ENCODE measurements around the gene TMEM117. TPM values are rescaled to one million over a fixed set of nuclear protein-coding genes. Genes with fewer than 3 reads are reported as not detected.

The TMEM117 gene
- total RNA-seq, 1 donor: 22.4 TPM

GRCh38 chr12:43891856-43892574 is 56.1 kb downstream of the TMEM117 start:
- no peaks in the 10 kb centered on the region for H3K27me3 ChIP-seq (ENCODE audit: insufficient read depth, low read length)
- no peaks in the 10 kb centered on the region for H3K79me2 ChIP-seq (ENCODE audit: insufficient read depth, low read length)
- H3K27ac ChIP-seq (ENCODE audit: low read depth, low read length): no peak overlapping the region
- peaks cover 6% of the 10 kb centered on the region for H3K4me1 ChIP-seq (ENCODE audit: insufficient read depth, low read length)
- no peak overlapping the region for H2AFZ ChIP-seq (ENCODE audit: low read length)
- DNase-seq (ENCODE audit: insufficient read length, low spot score, missing footprints): no peak
- no peaks in the 10 kb centered on the region for H3K9me3 ChIP-seq (ENCODE audit: low read depth, low read length)
- H3K4me2 ChIP-seq (ENCODE audit: insufficient read depth, low read length): no peak overlapping the region
- H3K36me3 ChIP-seq (ENCODE audit: insufficient read depth, low read length): no peaks in the 10 kb centered on the region
- no peak overlapping the region for H3K4me3 ChIP-seq (ENCODE audit: insufficient read depth, low read length)
- no peaks in the 10 kb centered on the region for H4K20me1 ChIP-seq (ENCODE audit: insufficient read depth, low read length)
- no peak for TF ChIP-seq CTCF (IDR thresholded peaks at IDR 0.05; ENCODE audit: extremely low read depth, low read depth, low read length)

- Histone ChIP-seq H3K4me2 (ENCODE audit: insufficient read depth, low read length) (no peak overlapping the region), H3K36me3 (ENCODE audit: insufficient read depth, low read length) (no peaks in the 10 kb centered on the region), H3K27ac (ENCODE audit: low read depth, low read length) (no peak overlapping the region), H3K4me3 (ENCODE audit: insufficient read depth, low read length) (no peak overlapping the region), H2AFZ (ENCODE audit: low read length) (no peak overlapping the region), H3K4me1 (ENCODE audit: insufficient read depth, low read length) (peaks cover 6% of the 10 kb centered on the region), H3K27me3 (ENCODE audit: insufficient read depth, low read length) (no peaks in the 10 kb centered on the region), H3K9me3 (ENCODE audit: low read depth, low read length) (no peaks in the 10 kb centered on the region), H3K79me2 (ENCODE audit: insufficient read depth, low read length) (no peaks in the 10 kb centered on the region), H4K20me1 (ENCODE audit: insufficient read depth, low read length) (no peaks in the 10 kb centered on the region)
- no peak for TF ChIP-seq CTCF (IDR thresholded peaks at IDR 0.05; ENCODE audit: extremely low read depth, low read depth, low read length)
- DNase-seq (ENCODE audit: insufficient read length, low spot score, missing footprints): no peak
Observed at GRCh38 chr12:43893670-43894069, 57.8 kb downstream of the TMEM117 start.

GRCh38 chr12:43895580-43896206 is 59.8 kb downstream of the TMEM117 start:
- H3K4me1 ChIP-seq (ENCODE audit: insufficient read depth, low read length): peaks cover 6% of the 10 kb centered on the region
- no peak overlapping the region for H3K4me3 ChIP-seq (ENCODE audit: insufficient read depth, low read length)
- H3K4me2 ChIP-seq (ENCODE audit: insufficient read depth, low read length): no peak overlapping the region
- H3K27ac ChIP-seq (ENCODE audit: low read depth, low read length): no peak overlapping the region
- H3K36me3 ChIP-seq (ENCODE audit: insufficient read depth, low read length): no peaks in the 10 kb centered on the region
- no peak for TF ChIP-seq CTCF (IDR thresholded peaks at IDR 0.05; ENCODE audit: extremely low read depth, low read depth, low read length)
- H4K20me1 ChIP-seq (ENCODE audit: insufficient read depth, low read length): no peaks in the 10 kb centered on the region
- H3K79me2 ChIP-seq (ENCODE audit: insufficient read depth, low read length): no peaks in the 10 kb centered on the region
- H2AFZ ChIP-seq (ENCODE audit: low read length): no peak overlapping the region
- no peak for DNase-seq (ENCODE audit: insufficient read length, low spot score, missing footprints)
- no peaks in the 10 kb centered on the region for H3K9me3 ChIP-seq (ENCODE audit: low read depth, low read length)
- H3K27me3 ChIP-seq (ENCODE audit: insufficient read depth, low read length): no peaks in the 10 kb centered on the region

- H3K27ac ChIP-seq (ENCODE audit: low read depth, low read length): no peak overlapping the region
- H3K4me1 ChIP-seq (ENCODE audit: insufficient read depth, low read length): peaks cover 6% of the 10 kb centered on the region
- no peaks in the 10 kb centered on the region for H3K27me3 ChIP-seq (ENCODE audit: insufficient read depth, low read length)
- H4K20me1 ChIP-seq (ENCODE audit: insufficient read depth, low read length): no peaks in the 10 kb centered on the region
- no peak overlapping the region for H2AFZ ChIP-seq (ENCODE audit: low read length)
- no peaks in the 10 kb centered on the region for H3K79me2 ChIP-seq (ENCODE audit: insufficient read depth, low read length)
- H3K4me2 ChIP-seq (ENCODE audit: insufficient read depth, low read length): no peak overlapping the region
- DNase-seq (ENCODE audit: insufficient read length, low spot score, missing footprints): no peak
- TF ChIP-seq CTCF (IDR thresholded peaks at IDR 0.05; ENCODE audit: extremely low read depth, low read depth, low read length): no peak
- H3K4me3 ChIP-seq (ENCODE audit: insufficient read depth, low read length): no peak overlapping the region
- no peaks in the 10 kb centered on the region for H3K9me3 ChIP-seq (ENCODE audit: low read depth, low read length)
- no peaks in the 10 kb centered on the region for H3K36me3 ChIP-seq (ENCODE audit: insufficient read depth, low read length)
Observed at GRCh38 chr12:43896496-43896895, 60.6 kb downstream of the TMEM117 start.

Data from osteoblast (primary cell).